Ascending aorta (tissue), 2 donors: ENCODE data around the gene SH3PXD2A. TPM values are rescaled to one million over a fixed set of nuclear protein-coding genes. Genes with fewer than 3 reads are reported as not detected.

Experiments used
- DNase-seq, 2 donors: peaks; one replicate each; pipeline ENCODE4 v3.0.0-alpha.2; 2019; ENCODE audit warnings: low spot score in 2 of 2
- H3K27ac ChIP-seq, 2 donors: fragments of 200-600 bp; sonication (generic); one replicate each; pipeline ENCODE4 v1.5.1; 2016 to 2017; ENCODE audit warnings: mild to moderate bottlenecking in 1 of 2
- H3K27me3 ChIP-seq: fragments of 200-600 bp; sonication (generic); one replicate; pipeline ENCODE4 v1.5.1; 2017
- H3K36me3 ChIP-seq, 2 donors: fragments of 200-600 bp; sonication (generic); one replicate each; pipeline ENCODE4 v1.5.1; 2016
- H3K4me1 ChIP-seq, 2 donors: fragments of 200-600 bp; sonication (generic); one replicate each; pipeline ENCODE4 v1.5.1; 2016 to 2017; ENCODE audit warnings: mild to moderate bottlenecking in 1 of 2
- H3K4me3 ChIP-seq, 2 donors: fragments of 200-600 bp; sonication (generic); one replicate each; pipeline ENCODE4 v1.5.1; 2016 to 2017; ENCODE audit warnings: mild to moderate bottlenecking in 1 of 2
- H3K9me3 ChIP-seq, 2 donors: fragments of 200-600 bp; sonication (generic); one replicate each; pipeline ENCODE4 v1.5.1; 2016
- CTCF ChIP-seq, 3 experiments: fragments of 200-600 bp in 2 of 3; fragments of 450-650 bp in 1 of 3; sonication (generic) in 2 of 3; IDR thresholded peaks; one replicate each; pipeline ENCODE4 v1.5.1; 2016 to 2019; ENCODE audit warnings: antibody characterized with exemption in 3 of 3, mild to moderate bottlenecking in 1 of 3, moderate library complexity in 1 of 3
- intact Hi-C: fragments of 100-400 bp; cut with DNase I; formaldehyde crosslinking; loops from one replicate; pipeline ENCODE4 v1.15.1; 2023
- total RNA-seq: library from RNA; depleted of rRNA; stranded (reverse); fragments of >200 nt; gene quantifications from one replicate; pipeline ENCODE4 v1.1.0, GENCODE V29; 2016

The SH3PXD2A gene
- total RNA-seq, 1 donor from 2014 or later: 50.0 TPM

- intact Hi-C loops: no loop called here
- Histone ChIP-seq H3K27me3 (no peaks in the 10 kb centered on the region), H3K9me3 (no peaks in the 10 kb centered on the region), H3K36me3 (no peaks in the 10 kb centered on the region), H3K4me3 (no peak overlapping the region), H3K4me1 (peaks cover 0 to 15% of the 10 kb centered on the region in 2 donors), H3K27ac (no peak overlapping the region)
- no peak for DNase-seq
- TF ChIP-seq CTCF (IDR thresholded peaks at IDR 0.05): no peak
Observed at GRCh38 chr10:103784089-103784488, 71.3 kb downstream of the SH3PXD2A start.

GRCh38 chr10:103783681-103784080 is 71.7 kb downstream of the SH3PXD2A start:
- DNase-seq: no peak

GRCh38 chr10:103781329-103782061 is 73.9 kb downstream of the SH3PXD2A start:
- intact Hi-C loops: no loop called here
- Histone ChIP-seq H3K36me3 (no peaks in the 10 kb centered on the region), H3K9me3 (no peaks in the 10 kb centered on the region), H3K4me1 (peaks cover 4 to 29% of the 10 kb centered on the region in 2 donors), H3K27ac (no peak overlapping the region), H3K27me3 (no peaks in the 10 kb centered on the region), H3K4me3 (no peak overlapping the region)
- no peak for DNase-seq
- TF ChIP-seq CTCF (IDR thresholded peaks at IDR 0.05): no peak

More at GRCh38 chr10:103783681-103784080, 71.7 kb downstream of the SH3PXD2A start:
- intact Hi-C loops: no loop called here
- Histone ChIP-seq H3K27ac (no peak overlapping the region), H3K4me3 (no peak overlapping the region), H3K27me3 (no peaks in the 10 kb centered on the region), H3K36me3 (no peaks in the 10 kb centered on the region), H3K9me3 (no peaks in the 10 kb centered on the region), H3K4me1 (peaks cover 0 to 17% of the 10 kb centered on the region in 2 donors)
- TF ChIP-seq CTCF (IDR thresholded peaks at IDR 0.05): no peak

GRCh38 chr10:103780242-103781149 is 74.9 kb downstream of the SH3PXD2A start:
- H3K27me3 ChIP-seq: no peaks in the 10 kb centered on the region
- intact Hi-C loops: no loop called here
- H3K36me3 ChIP-seq: no peaks in the 10 kb centered on the region
- no peak overlapping the region for H3K27ac ChIP-seq
- TF ChIP-seq CTCF (IDR thresholded peaks at IDR 0.05): no peak
- no peak for DNase-seq
- H3K4me3 ChIP-seq: no peak overlapping the region
- no peaks in the 10 kb centered on the region for H3K9me3 ChIP-seq
- peaks cover 4 to 29% of the 10 kb centered on the region in 2 donors for H3K4me1 ChIP-seq

GRCh38 chr10:103778358-103779139 is 76.8 kb downstream of the SH3PXD2A start:
- no peak for DNase-seq
- no peak for TF ChIP-seq CTCF (IDR thresholded peaks at IDR 0.05)
- no peak overlapping the region for H3K27ac ChIP-seq
- H3K4me1 ChIP-seq: peaks cover 4 to 25% of the 10 kb centered on the region in 2 donors
- H3K4me3 ChIP-seq: no peak overlapping the region
- H3K9me3 ChIP-seq: no peaks in the 10 kb centered on the region
- H3K27me3 ChIP-seq: no peaks in the 10 kb centered on the region
- intact Hi-C loops: loop anchor here (5.0 kb wide), 1 partner anchor 39 kb away; no protein-coding TSS in a partner anchor
- no peaks in the 10 kb centered on the region for H3K36me3 ChIP-seq
